H1 (cell line): Measurements from ENCODE around the gene KIF1B. TPM values are rescaled to one million over a fixed set of nuclear protein-coding genes. Genes with fewer than 3 reads are reported as not detected.

Source experiments
- CTCF ChIA-PET: fragments of 300-600 bp; sonication (Branson Sonifier 250); formaldehyde crosslinking; loops from one replicate; lab custom pipeline; 2021; ENCODE audit not compliant: partially characterized antibody; lab: Charles Lee
- POLR2A ChIA-PET: fragments of 300-600 bp; sonication (Branson Sonifier 250); formaldehyde crosslinking; loops from one replicate; lab custom pipeline; 2021; ENCODE audit warnings: inconsistent platforms; ENCODE audit not compliant: partially characterized antibody; lab: Charles Lee
- DNase-seq, 2 experiments: peaks; one replicate each; pipeline versions ENCODE4 v3.0.0 to v3.0.0-alpha.2; 2010 to 2022; ENCODE audit warnings: low spot score in 2 of 2, low read depth in 1 of 2, mixed read lengths in 1 of 2
- FAIRE-seq: peaks from 2 replicates; lab custom pipeline; 2011; peaks lifted over from hg19 to GRCh38; lab: Jason Lieb, UNC
- H2AFZ ChIP-seq: 2 replicates; pipeline ENCODE4 v1.8.1; 2012; ENCODE audit warnings: low read length, inconsistent platforms
- H2AK5ac ChIP-seq: 2 replicates; pipeline ENCODE4 v1.6.1; 2013; ENCODE audit warnings: low read depth, low read length
- H2BK120ac ChIP-seq: replicated peaks from 2 replicates; pipeline ENCODE3; 2013; ENCODE audit warnings: low read depth, low read length, inconsistent platforms
- H2BK12ac ChIP-seq: 2 replicates; pipeline ENCODE4 v1.6.1; 2013; ENCODE audit warnings: low read depth, low read length
- H2BK15ac ChIP-seq: 2 replicates; pipeline ENCODE4 v1.6.1; 2013; ENCODE audit warnings: low read length
- H2BK20ac ChIP-seq: 2 replicates; pipeline ENCODE4 v1.6.1; 2013; ENCODE audit warnings: low read length
- H2BK5ac ChIP-seq: 2 replicates; pipeline ENCODE4 v1.6.1; 2013; ENCODE audit warnings: low read depth, low read length
- H3K14ac ChIP-seq: 2 replicates; pipeline ENCODE4 v1.6.1; 2013; ENCODE audit warnings: inconsistent platforms; ENCODE audit not compliant: insufficient read length
- H3K18ac ChIP-seq: 2 replicates; pipeline ENCODE4 v1.6.1; 2013; ENCODE audit warnings: low read length; ENCODE audit errors: extremely low read depth
- H3K23ac ChIP-seq: 2 replicates; pipeline ENCODE4 v1.6.1; 2013; ENCODE audit warnings: inconsistent platforms; ENCODE audit not compliant: insufficient read length
- H3K23me2 ChIP-seq: 2 replicates; pipeline ENCODE4 v1.6.1; 2013; ENCODE audit warnings: low read depth, low read length
- H3K27ac ChIP-seq: 2 replicates; pipeline ENCODE4 v1.6.1; 2011; ENCODE audit warnings: low read depth, low read length, inconsistent platforms
- H3K27me3 ChIP-seq, 4 experiments: replicated peaks in 1 of 4; 1 replicate in 1 of 4; 2 replicates in 3 of 4; pipeline versions ENCODE4 v1.6.1 to v1.8.1; 2011 to 2013; ENCODE audit warnings: low read length in 3 of 4, mild to moderate bottlenecking in 3 of 4, inconsistent platforms in 2 of 4, mixed read lengths in 2 of 4, moderate library complexity in 1 of 4; ENCODE audit not compliant: control insufficient read depth in 3 of 4, insufficient read depth in 3 of 4; ENCODE audit errors: extremely low read depth in 1 of 4
- H3K36me3 ChIP-seq, 4 experiments: 2 replicates each; pipeline versions ENCODE4 v1.6.1 to v1.8.1; 2011 to 2013; ENCODE audit warnings: mild to moderate bottlenecking in 4 of 4, low read length in 3 of 4, moderate library complexity in 2 of 4, control low read depth in 1 of 4, inconsistent platforms in 1 of 4; ENCODE audit not compliant: insufficient read depth in 4 of 4, control insufficient read depth in 2 of 4
- H3K4ac ChIP-seq: replicated peaks from 2 replicates; pipeline ENCODE3; 2013; ENCODE audit warnings: low read length, low read depth, mixed read lengths, inconsistent platforms; ENCODE audit not compliant: insufficient read length
- H3K4me1 ChIP-seq, 4 experiments: replicated peaks in 1 of 4; 1 replicate in 1 of 4; 2 replicates in 3 of 4; pipeline versions ENCODE4 v1.6.1 to v1.8.1; 2011 to 2013; ENCODE audit warnings: low read length in 3 of 4, inconsistent platforms in 2 of 4, mixed read lengths in 1 of 4; ENCODE audit not compliant: insufficient read depth in 4 of 4, control insufficient read depth in 3 of 4
- H3K4me2 ChIP-seq, 2 experiments: 2 replicates each; pipeline versions ENCODE4 v1.6.1 to v1.8.1; 2011 to 2013; ENCODE audit warnings: low read depth in 2 of 2, low read length in 2 of 2, control low read depth in 1 of 2, inconsistent platforms in 1 of 2, mild to moderate bottlenecking in 1 of 2; ENCODE audit not compliant: insufficient read depth in 1 of 2
- H3K4me3 ChIP-seq, 4 experiments: fragments of 200-600, 300-600 bp in 1 of 4; sonication (generic), shearing (Covaris generic), sonication (Bioruptor Twin) in 1 of 4; 2 replicates each; pipeline versions ENCODE4 v1.5.1 to v1.8.1; 2011 to 2016; ENCODE audit warnings: low read length in 4 of 4, low read depth in 3 of 4, control low read depth in 2 of 4, inconsistent platforms in 2 of 4, mild to moderate bottlenecking in 2 of 4, mixed read lengths in 1 of 4, moderate library complexity in 1 of 4; ENCODE audit not compliant: insufficient read depth in 2 of 4; ENCODE audit errors: extremely low read depth in 1 of 4
- H3K56ac ChIP-seq: replicated peaks from 2 replicates; pipeline ENCODE3; 2013; ENCODE audit warnings: low read depth, mild to moderate bottlenecking, mixed read lengths, low read length, inconsistent platforms; ENCODE audit not compliant: insufficient read length
- H3K79me1 ChIP-seq: 2 replicates; pipeline ENCODE4 v1.6.1; 2013; ENCODE audit warnings: low read depth, low read length, control low read depth
- H3K79me2 ChIP-seq, 2 experiments: 2 replicates each; pipeline versions ENCODE4 v1.6.1 to v1.8.1; 2012 to 2013; ENCODE audit warnings: low read length in 2 of 2, mild to moderate bottlenecking in 2 of 2, inconsistent platforms in 1 of 2; ENCODE audit not compliant: insufficient read depth in 2 of 2, control insufficient read depth in 1 of 2
- H3K9ac ChIP-seq, 4 experiments: replicated peaks in 1 of 4; 1 replicate in 1 of 4; 2 replicates in 3 of 4; pipeline versions ENCODE4 v1.6.1 to v1.8.1; 2011 to 2013; ENCODE audit warnings: low read depth in 3 of 4, low read length in 3 of 4, control low read depth in 2 of 4, mild to moderate bottlenecking in 2 of 4, moderate library complexity in 2 of 4, inconsistent platforms in 1 of 4; ENCODE audit errors: extremely low read depth in 1 of 4
- H3K9me3 ChIP-seq, 2 experiments: 2 replicates each; pipeline versions ENCODE4 v1.6.1 to v1.8.1; 2012 to 2013; ENCODE audit warnings: mild to moderate bottlenecking in 2 of 2, moderate library complexity in 2 of 2, control low read depth in 1 of 2, inconsistent platforms in 1 of 2, low read depth in 1 of 2, low read length in 1 of 2, mixed read lengths in 1 of 2; ENCODE audit not compliant: insufficient read depth in 2 of 2
- H4K20me1 ChIP-seq, 2 experiments: replicated peaks in 1 of 2; 2 replicates each; pipeline versions ENCODE3 to v1.8.1; 2011 to 2013; ENCODE audit warnings: inconsistent platforms in 2 of 2, low read length in 2 of 2, mild to moderate bottlenecking in 1 of 2; ENCODE audit not compliant: insufficient read depth in 2 of 2, control insufficient read depth in 1 of 2
- H4K5ac ChIP-seq: 2 replicates; pipeline ENCODE4 v1.6.1; 2013; ENCODE audit warnings: low read length, low read depth, mixed read lengths, inconsistent platforms; ENCODE audit not compliant: insufficient read length
- H4K8ac ChIP-seq: 2 replicates; pipeline ENCODE4 v1.8.0; 2013; ENCODE audit warnings: mild to moderate bottlenecking, moderate library complexity, low read length, inconsistent platforms; ENCODE audit not compliant: insufficient read depth; ENCODE audit errors: extremely low read depth
- H4K91ac ChIP-seq: replicated peaks from 2 replicates; pipeline ENCODE3; 2013; ENCODE audit warnings: low read length, mixed read lengths, inconsistent platforms; ENCODE audit not compliant: insufficient read length
- BACH1 ChIP-seq: IDR thresholded peaks from 2 replicates; pipeline ENCODE4 v1.6.1; 2012; ENCODE audit warnings: low read length, improper control_type of control experiment
- JUND ChIP-seq: IDR thresholded peaks from 2 replicates; pipeline ENCODE4 v1.6.1; 2011; ENCODE audit warnings: mild to moderate bottlenecking, improper control_type of control experiment, low read length
- WGBS, 2 experiments: shearing (Covaris generic) in 1 of 2; methylation state at CpG; one replicate each; pipeline versions ENCODE4 v1.1.6 to v1.1.7; 2013 to 2015; ENCODE audit warnings: low lambda C conversion rate in 2 of 2, mixed read lengths in 2 of 2, inconsistent platforms in 1 of 2, low coverage in 1 of 2, missing lambda C conversion rate in 1 of 2; ENCODE audit not compliant: insufficient replicate concordance in 2 of 2, insufficient coverage in 1 of 2, insufficient read length in 1 of 2; ENCODE audit errors: extremely low coverage in 1 of 2, missing lambda C conversion rate in 1 of 2; 5-methylcytosine and 5-hydroxymethylcytosine counted together
- polyA plus RNA-seq, 7 experiments: library from polyadenylated mRNA; depleted of rRNA in 3 of 7; stranded (reverse) in 5 of 7; unstranded in 2 of 7; fragments of >200 nt in 5 of 7; fragments of 200-250 nt in 2 of 7; gene quantifications; 1 replicate in 5 of 7; 2 replicates in 1 of 7; 4 replicates in 1 of 7; pipeline versions ENCODE4 v1.2.1 to v1.2.3, GENCODE V29; 2011 to 2013; ENCODE audit warnings: missing spikeins in 2 of 7, mixed read lengths in 2 of 7
- total RNA-seq: library from RNA; stranded (reverse); fragmentation: NEBNext Ultra II Directional; extraction: Animal tissue kit (Norgen Biotek cat#: 25700); gene quantifications from 2 replicates; pipeline ENCODE4 v1.2.1, GENCODE V29; 2021

Gene KIF1B
- total and polyA plus RNA-seq, 2 of the 8 experiments (the other 6 are each of a cell fraction or from before 2014, with no cell fraction given) = 39.1 to 74.2 TPM

DNA sequence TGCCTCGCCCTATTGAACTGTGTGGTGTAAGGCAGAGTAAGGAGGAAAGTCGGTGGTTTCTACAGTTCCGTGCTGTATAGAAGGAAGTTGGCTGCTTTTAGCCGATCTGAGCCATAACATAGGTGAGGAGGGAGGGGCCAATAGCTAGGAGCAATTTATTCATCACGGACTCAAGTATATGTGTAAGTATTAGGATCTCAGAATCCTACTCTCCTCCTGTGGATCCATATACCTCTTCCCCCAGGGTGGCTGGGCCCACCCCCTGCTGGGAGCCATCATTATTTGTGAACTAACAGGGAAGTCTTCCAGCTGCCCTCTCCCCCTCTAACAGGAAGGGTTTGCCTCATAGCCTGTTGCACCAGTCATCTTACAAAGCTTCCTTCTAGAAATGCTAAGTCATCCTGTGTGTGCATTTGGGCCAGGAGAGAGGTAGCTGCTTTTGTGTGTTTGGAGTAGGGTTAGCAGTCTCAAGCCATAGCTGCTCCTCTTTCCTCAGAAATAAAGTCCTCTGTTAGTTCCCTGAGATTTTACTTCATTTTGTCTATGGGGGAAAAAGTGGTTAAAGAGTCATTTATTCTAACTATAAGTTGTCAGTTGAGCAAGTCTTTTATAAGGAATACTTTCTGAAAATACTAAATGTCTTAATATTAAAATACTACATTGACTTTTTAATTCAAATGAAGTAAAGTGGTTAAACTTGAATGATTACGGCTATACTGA is 205.0 kb downstream of the KIF1B start:
- no peak for TF ChIP-seq JUND
- 0 out of 2 replicates have a peak, but pooled peaks have one; percentile 27 for TF ChIP-seq BACH1
- no peak for DNase-seq
- no peaks in the 10 kb centered on the region for H3K27me3 ChIP-seq
- H3K23ac ChIP-seq = no peak overlapping the region
- no peaks in the 10 kb centered on the region for H3K9me3 ChIP-seq
- H3K4me1 ChIP-seq = no peaks in the 10 kb centered on the region
- H3K36me3 ChIP-seq = peaks cover 44 to 95% (median 78%) of the 10 kb centered on the region in 4 experiments
- H2BK5ac ChIP-seq = no peak overlapping the region; the same call in 1 of the 2 replicates
- H3K23me2 ChIP-seq = no peaks in the 10 kb centered on the region; the same call in 1 of the 2 replicates
- no peak overlapping the region for H3K18ac ChIP-seq
- no peak overlapping the region for H3K27ac ChIP-seq
- no peak overlapping the region for H2BK15ac ChIP-seq
- H3K9ac ChIP-seq = no peak overlapping the region
- no peak overlapping the region for H3K4ac ChIP-seq
- no peak overlapping the region for H4K8ac ChIP-seq
- POLR2A ChIA-PET = interaction anchor here (0.6 to 1.7 kb wide), 4 partner anchors 9 to 35 kb away, joined by 3 to 7 read pairs (median 4); no protein-coding TSS in a partner anchor
- H2AK5ac ChIP-seq = no peak overlapping the region
- no peak overlapping the region for H2BK20ac ChIP-seq
- no peak overlapping the region for H2BK120ac ChIP-seq
- H4K20me1 ChIP-seq = peaks cover 5% of the 10 kb centered on the region in 2 experiments
- no peaks in the 10 kb centered on the region; a peak in 1 of 4 replicates for H3K79me2 ChIP-seq
- no peak overlapping the region for H3K4me2 ChIP-seq
- H4K91ac ChIP-seq = no peak overlapping the region
- H2BK12ac ChIP-seq = no peak overlapping the region
- no peak overlapping the region for H3K14ac ChIP-seq
- CTCF ChIA-PET = interaction anchor here (0.7 to 1.3 kb wide), 3 partner anchors 14 to 111 kb away, joined by 3 read pairs; no protein-coding TSS in a partner anchor
- no peak overlapping the region for H4K5ac ChIP-seq
- H2AFZ ChIP-seq = no peak overlapping the region
- H3K4me3 ChIP-seq = no peak overlapping the region
- H3K79me1 ChIP-seq = peaks cover 2% of the 10 kb centered on the region; the same call in 1 of the 2 replicates
- 94% methylated on average over 6 of the region's 6 CpGs; no CpG with 5 or more reads in 1 of the 2 experiments for WGBS, 2 experiments
- no peak for FAIRE-seq
- no peak overlapping the region for H3K56ac ChIP-seq
